ENCODE measurements around the gene HSD17B12.

HSD17B12 gene

GRCh38 chr11:43837879-43838278 is 157.3 kb downstream of the HSD17B12 start:
- H4K20me1 ChIP-seq (ENCODE audit: insufficient read depth, low read length), result no peaks in the 10 kb centered on the region
- no peak overlapping the region for H3K4me2 ChIP-seq (ENCODE audit: low read depth, low read length)
- H3K9ac ChIP-seq (ENCODE audit: low read length), result no peak overlapping the region
- H3K79me2 ChIP-seq (ENCODE audit: low read length), result no peaks in the 10 kb centered on the region
- 0 out of 2 replicates have a peak, but pooled peaks cover 4% of the 10 kb centered on the region for H3K4me1 ChIP-seq (ENCODE audit: low read length)
- H3K9me3 ChIP-seq (replicated peaks; ENCODE audit: insufficient read depth, low read length), result no peaks in the 10 kb centered on the region
- TF ChIP-seq EZH2phosphoT487 (IDR thresholded peaks at IDR 0.05; ENCODE audit: low read length), result no peak
- no peak for TF ChIP-seq EZH2 (optimal IDR thresholded peaks at IDR 0.05; ENCODE audit: low read depth, low read length)
- no peak for TF ChIP-seq CTCF (IDR thresholded peaks at IDR 0.05; ENCODE audit: low read length)
- H3K4me3 ChIP-seq (ENCODE audit: low read length), result no peak overlapping the region
- H3K36me3 ChIP-seq (replicated peaks; ENCODE audit: insufficient read depth, low read length), result no peaks in the 10 kb centered on the region
- H3K27me3 ChIP-seq (replicated peaks; ENCODE audit: insufficient read depth, low read length), result no peaks in the 10 kb centered on the region
- no peak for DNase-seq
- no peak overlapping the region for H3K27ac ChIP-seq (ENCODE audit: low read length)
- no peaks in the 10 kb centered on the region for H3K9me2 ChIP-seq (replicated peaks; ENCODE audit: insufficient read depth, low read length)
- no peaks in the 10 kb centered on the region; the same call in 1 of the 2 replicates for H3F3A ChIP-seq (ENCODE audit: insufficient read depth, low read length)
- no peak overlapping the region for H2AFZ ChIP-seq (ENCODE audit: low read length)

GRCh38 chr11:43842021-43842420 is 161.5 kb downstream of the HSD17B12 start:
- TF ChIP-seq CTCF (IDR thresholded peaks at IDR 0.05; ENCODE audit: low read length), result no peak
- no peak for TF ChIP-seq EZH2 (optimal IDR thresholded peaks at IDR 0.05; ENCODE audit: low read depth, low read length)
- TF ChIP-seq EZH2phosphoT487 (IDR thresholded peaks at IDR 0.05; ENCODE audit: low read length), result no peak
- no peaks in the 10 kb centered on the region for H3K27me3 ChIP-seq (replicated peaks; ENCODE audit: insufficient read depth, low read length)
- no peak overlapping the region for H2AFZ ChIP-seq (ENCODE audit: low read length)
- no peak overlapping the region for H3K27ac ChIP-seq (ENCODE audit: low read length)
- DNase-seq, result no peak
- no peak overlapping the region for H3K4me3 ChIP-seq (ENCODE audit: low read length)
- H3K9me2 ChIP-seq (replicated peaks; ENCODE audit: insufficient read depth, low read length), result no peaks in the 10 kb centered on the region
- no peaks in the 10 kb centered on the region for H3K36me3 ChIP-seq (replicated peaks; ENCODE audit: insufficient read depth, low read length)
- H3K9ac ChIP-seq (ENCODE audit: low read length), result no peak overlapping the region
- no peaks in the 10 kb centered on the region for H3K79me2 ChIP-seq (ENCODE audit: low read length)
- H3K4me2 ChIP-seq (ENCODE audit: low read depth, low read length), result no peak overlapping the region
- no peaks in the 10 kb centered on the region for H3F3A ChIP-seq (ENCODE audit: insufficient read depth, low read length)
- no peaks in the 10 kb centered on the region for H3K4me1 ChIP-seq (ENCODE audit: low read length)
- H3K9me3 ChIP-seq (replicated peaks; ENCODE audit: insufficient read depth, low read length), result no peaks in the 10 kb centered on the region
- no peaks in the 10 kb centered on the region for H4K20me1 ChIP-seq (ENCODE audit: insufficient read depth, low read length)

DNA sequence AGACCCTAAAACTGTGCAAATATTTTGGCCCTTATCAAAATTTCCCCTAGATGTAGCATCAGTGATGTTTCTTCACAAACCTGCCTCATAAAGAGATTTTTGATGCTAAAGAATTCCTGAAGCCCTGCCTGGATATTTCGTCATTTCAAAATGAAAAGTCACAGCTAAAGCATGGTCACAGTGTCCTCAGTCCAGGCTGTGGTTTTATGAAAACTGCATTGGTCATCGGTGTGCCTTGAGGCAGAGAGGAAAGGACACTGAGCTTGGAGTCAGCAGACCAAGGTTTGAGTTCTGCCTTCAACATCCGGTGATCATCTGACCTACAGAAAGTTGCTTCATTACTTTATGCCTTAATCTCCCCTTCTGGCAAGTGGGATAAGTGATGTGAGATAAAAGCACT is 165.3 kb downstream of the HSD17B12 start:
- Histone ChIP-seq H4K20me1 (ENCODE audit: insufficient read depth, low read length) (no peaks in the 10 kb centered on the region), H3K27me3 (replicated peaks; ENCODE audit: insufficient read depth, low read length) (no peaks in the 10 kb centered on the region), H3F3A (ENCODE audit: insufficient read depth, low read length) (no peaks in the 10 kb centered on the region), H3K4me1 (ENCODE audit: low read length) (no peaks in the 10 kb centered on the region), H3K9me2 (replicated peaks; ENCODE audit: insufficient read depth, low read length) (no peaks in the 10 kb centered on the region), H3K27ac (ENCODE audit: low read length) (no peak overlapping the region), H2AFZ (ENCODE audit: low read length) (no peak overlapping the region), H3K9ac (ENCODE audit: low read length) (no peak overlapping the region), H3K4me3 (ENCODE audit: low read length) (no peak overlapping the region), H3K79me2 (ENCODE audit: low read length) (no peaks in the 10 kb centered on the region), H3K36me3 (replicated peaks; ENCODE audit: insufficient read depth, low read length) (no peaks in the 10 kb centered on the region), H3K9me3 (replicated peaks; ENCODE audit: insufficient read depth, low read length) (no peaks in the 10 kb centered on the region), H3K4me2 (ENCODE audit: low read depth, low read length) (no peak overlapping the region)
- no peak for DNase-seq
- no peak for TF ChIP-seq EZH2 (optimal IDR thresholded peaks at IDR 0.05; ENCODE audit: low read depth, low read length)
- TF ChIP-seq CTCF (IDR thresholded peaks at IDR 0.05; ENCODE audit: low read length), result no peak
- TF ChIP-seq EZH2phosphoT487 (IDR thresholded peaks at IDR 0.05; ENCODE audit: low read length), result no peak

Data from MM.1S (cell line).